Progenitor cell of endocrine pancreas (in vitro differentiated cells): ENCODE measurements around the gene PDHX. TPM values are rescaled to one million over a fixed set of nuclear protein-coding genes. Genes with fewer than 3 reads are reported as not detected.

ENCODE experiments used
- DNase-seq: peaks from one replicate; pipeline ENCODE4 v3.0.0; 2021; ENCODE audit warnings: low spot score; ENCODE audit not compliant: unreplicated experiment
- H3K27ac Mint-ChIP-seq: 2 replicates; pipeline ENCODE4 v1.8.0; 2021; ENCODE audit warnings: mild to moderate bottlenecking, moderate library complexity, mixed read lengths
- H3K27me3 Mint-ChIP-seq: 2 replicates; pipeline ENCODE4 v1.8.0; 2021; ENCODE audit warnings: mixed read lengths
- H3K36me3 Mint-ChIP-seq: 2 replicates; pipeline ENCODE4 v1.8.0; 2022; ENCODE audit warnings: mixed read lengths; ENCODE audit not compliant: insufficient read depth
- H3K4me1 Mint-ChIP-seq: 2 replicates; pipeline ENCODE4 v1.8.0; 2021; ENCODE audit warnings: low read depth, mixed read lengths
- H3K4me3 Mint-ChIP-seq: 2 replicates; pipeline ENCODE4 v1.8.0; 2021; ENCODE audit warnings: low read depth, mild to moderate bottlenecking, moderate library complexity, mixed read lengths
- H3K9me3 Mint-ChIP-seq: 2 replicates; pipeline ENCODE4 v1.8.0; 2021; ENCODE audit warnings: low read depth, mixed read lengths
- CTCF ChIP-seq: fragments of 200-600 bp; sonication (generic); IDR thresholded peaks from one replicate; pipeline ENCODE4 v1.5.0; 2021; ENCODE audit warnings: antibody characterized with exemption, mild to moderate bottlenecking; ENCODE audit not compliant: unreplicated experiment
- total RNA-seq: library from RNA; stranded (reverse); gene quantifications from 2 replicates; pipeline ENCODE4 v1.2.1, GENCODE V29; 2021

Gene PDHX
- total RNA-seq, 1 donor from 2014 or later: 39.9 TPM

- peaks cover 3% of the 10 kb centered on the region for H3K9me3 Mint-ChIP-seq
- no peak for DNase-seq
- TF ChIP-seq CTCF: no peak
- H3K36me3 Mint-ChIP-seq: peaks cover 29% of the 10 kb centered on the region
- H3K27ac Mint-ChIP-seq: no peak overlapping the region
- H3K4me1 Mint-ChIP-seq: peaks cover 14% of the 10 kb centered on the region
- H3K27me3 Mint-ChIP-seq: no peaks in the 10 kb centered on the region
- H3K4me3 Mint-ChIP-seq: no peak overlapping the region
Observed at GRCh38 chr11:34988294-34989255, 72.2 kb downstream of the PDHX start.

DNA sequence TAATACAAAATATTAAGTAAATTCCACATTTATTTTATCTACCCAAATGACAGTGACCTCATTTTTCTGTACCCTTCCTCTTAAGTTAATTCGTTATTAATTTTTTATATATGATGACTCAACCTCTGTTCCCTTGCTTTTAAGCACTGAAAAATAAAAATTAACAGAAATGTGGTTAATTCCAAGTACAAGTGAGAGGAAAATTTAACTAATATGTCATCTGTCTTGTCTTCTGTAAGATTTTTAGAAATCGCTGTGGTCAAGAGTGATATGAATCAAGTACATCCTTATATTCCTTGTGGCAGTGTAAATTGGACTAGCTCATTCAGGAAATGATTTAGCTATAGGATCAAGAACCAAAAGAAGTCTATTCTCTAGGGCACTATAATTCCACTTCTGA is 74.5 kb downstream of the PDHX start:
- peaks cover 12% of the 10 kb centered on the region for H3K4me1 Mint-ChIP-seq
- H3K9me3 Mint-ChIP-seq: no peaks in the 10 kb centered on the region
- H3K36me3 Mint-ChIP-seq: peaks cover 10% of the 10 kb centered on the region
- H3K4me3 Mint-ChIP-seq: no peak overlapping the region
- DNase-seq: no peak
- TF ChIP-seq CTCF: no peak
- H3K27ac Mint-ChIP-seq: no peak overlapping the region
- H3K27me3 Mint-ChIP-seq: no peaks in the 10 kb centered on the region

DNA sequence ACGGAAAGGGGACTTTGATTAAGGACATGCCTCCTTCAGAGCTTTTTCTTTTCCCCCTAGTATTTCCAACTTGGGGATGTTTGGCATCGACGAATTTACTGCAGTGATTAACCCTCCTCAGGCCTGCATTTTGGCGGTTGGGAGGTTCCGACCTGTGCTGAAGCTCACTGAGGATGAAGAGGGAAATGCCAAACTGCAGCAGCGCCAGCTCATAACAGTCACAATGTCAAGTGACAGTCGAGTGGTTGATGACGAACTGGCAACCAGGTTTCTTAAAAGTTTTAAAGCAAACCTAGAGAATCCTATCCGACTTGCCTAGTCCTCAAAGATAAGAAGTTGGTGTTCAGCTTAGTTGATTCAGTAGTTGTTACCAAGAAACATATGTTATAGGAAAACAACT is 78.4 kb downstream of the PDHX start:
- Mint-ChIP-seq H3K27me3 (no peaks in the 10 kb centered on the region), H3K4me3 (no peak overlapping the region), H3K36me3 (peaks cover 4% of the 10 kb centered on the region), H3K27ac (no peak overlapping the region), H3K4me1 (no peaks in the 10 kb centered on the region), H3K9me3 (no peaks in the 10 kb centered on the region)
- no peak for DNase-seq
- TF ChIP-seq CTCF: no peak

GRCh38 chr11:34996958-34997357 is 80.5 kb downstream of the PDHX start:
- H3K27ac Mint-ChIP-seq: no peak overlapping the region
- TF ChIP-seq CTCF: no peak
- peaks cover 3% of the 10 kb centered on the region for H3K36me3 Mint-ChIP-seq
- DNase-seq: no peak
- no peaks in the 10 kb centered on the region for H3K27me3 Mint-ChIP-seq
- H3K4me1 Mint-ChIP-seq: no peaks in the 10 kb centered on the region
- H3K4me3 Mint-ChIP-seq: no peak overlapping the region
- H3K9me3 Mint-ChIP-seq: no peaks in the 10 kb centered on the region

DNA sequence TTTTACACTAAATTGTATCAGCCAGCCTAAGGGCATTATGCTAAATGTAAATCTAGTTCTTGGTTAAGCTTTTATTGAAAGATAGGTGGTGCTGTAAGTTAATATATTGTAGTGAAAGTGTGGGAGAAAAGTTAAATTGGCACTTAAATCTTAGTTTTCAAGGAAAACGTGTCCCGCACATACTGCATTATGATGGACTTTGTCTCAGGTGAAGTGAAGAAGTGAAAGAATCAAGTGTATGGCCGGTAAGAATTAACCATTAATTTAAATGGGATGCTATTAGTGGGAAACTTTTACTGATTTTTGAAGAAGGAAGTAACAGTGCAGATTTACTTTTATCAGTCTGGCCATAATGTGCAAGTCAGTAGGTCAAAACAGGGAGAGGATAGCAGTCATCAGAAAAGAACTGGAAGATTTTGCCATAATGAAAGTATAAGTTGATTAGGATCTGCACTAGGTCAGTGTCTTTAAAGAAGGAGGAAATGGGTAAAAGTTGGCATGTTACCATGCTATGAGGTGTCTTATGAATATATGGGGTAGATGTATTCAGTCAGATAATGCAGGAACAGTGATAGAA is 81.6 kb downstream of the PDHX start:
- peaks cover 1% of the 10 kb centered on the region for H3K36me3 Mint-ChIP-seq
- no peaks in the 10 kb centered on the region for H3K9me3 Mint-ChIP-seq
- no peak for DNase-seq
- no peak overlapping the region for H3K4me3 Mint-ChIP-seq
- TF ChIP-seq CTCF: peak; percentile 32
- no peaks in the 10 kb centered on the region for H3K4me1 Mint-ChIP-seq
- no peak overlapping the region for H3K27ac Mint-ChIP-seq
- H3K27me3 Mint-ChIP-seq: no peaks in the 10 kb centered on the region
